Measurements from ENCODE around the gene AGR3.

AGR3 gene

GRCh38 chr7:16818732-16819131 lies 63.1 kb downstream of the AGR3 start:
- DNase-seq, result no peak

- no peak for DNase-seq
Measured at GRCh38 chr7:16817536-16817935, 64.2 kb downstream of the AGR3 start.

GRCh38 chr7:16816824-16817223 lies 65.0 kb downstream of the AGR3 start:
- no peak for DNase-seq

- DNase-seq, result no peak
Measured at GRCh38 chr7:16815001-16815400, 66.8 kb downstream of the AGR3 start.

- DNase-seq, result no peak
Measured at GRCh38 chr7:16813232-16813616, 68.6 kb downstream of the AGR3 start.

GRCh38 chr7:16812542-16813231 lies 69.1 kb downstream of the AGR3 start:
- no peak for DNase-seq

- DNase-seq, result no peak
Measured at GRCh38 chr7:16811551-16811950, 70.2 kb downstream of the AGR3 start.

- DNase-seq, result no peak
Measured at GRCh38 chr7:16810573-16810972, 71.2 kb downstream of the AGR3 start.

GRCh38 chr7:16810112-16810511 lies 71.7 kb downstream of the AGR3 start:
- DNase-seq, result no peak
